Astrocyte (in vitro differentiated cells and primary cell): Measurements from ENCODE around the gene PISD.

Experiments used
- CTCF ChIP-seq: IDR thresholded peaks from 2 replicates; pipeline ENCODE4 v1.5.1; 2011; ENCODE audit warnings: low read depth, mild to moderate bottlenecking, inconsistent platforms, low read length, moderate library complexity; ENCODE audit not compliant: insufficient read depth
- EZH2 ChIP-seq: IDR thresholded peaks from 2 replicates; pipeline ENCODE4 v1.6.1; 2012; ENCODE audit warnings: mild to moderate bottlenecking, low read length, inconsistent platforms; ENCODE audit not compliant: insufficient read depth

GRCh38 chr22:31575190-31575589 is 86.8 kb downstream of the PISD start:
- TF ChIP-seq CTCF: no peak
- TF ChIP-seq EZH2: no peak
